ENCODE measurements around the gene ZNRD2.

The ZNRD2 gene

GRCh38 chr11:65557280-65558001, 12.8 kb upstream of the ZNRD2 start:
- no peak for TF ChIP-seq CTCF (IDR thresholded peaks at IDR 0.05; ENCODE audit: borderline replicate concordance, control extremely low read depth, extremely low read depth, insufficient read depth, missing control alignments)
- DNase-seq (ENCODE audit: low spot score): no peak
- in situ Hi-C loops (cut with MboI; ENCODE audit: low sequenced_read_pairs, unreplicated experiment): no loop called here

- no peak for TF ChIP-seq CTCF (IDR thresholded peaks at IDR 0.05; ENCODE audit: borderline replicate concordance, control extremely low read depth, extremely low read depth, insufficient read depth, missing control alignments)
- peak; percentile 80 for DNase-seq (ENCODE audit: low spot score)
- in situ Hi-C loops (cut with MboI; ENCODE audit: low sequenced_read_pairs, unreplicated experiment): no loop called here
Observed at GRCh38 chr11:65558002-65558929, 12.0 kb upstream of the ZNRD2 start, which contains the start of gene LTBP3. Gene LTBP3, minus strand, starts transcription at chr11:65558359. Its CDS starts 400 bp downstream, at chr11:65557959.

- DNase-seq (ENCODE audit: low spot score): no peak
- in situ Hi-C loops (cut with MboI; ENCODE audit: low sequenced_read_pairs, unreplicated experiment): no loop called here
- TF ChIP-seq CTCF (IDR thresholded peaks at IDR 0.05; ENCODE audit: borderline replicate concordance, control extremely low read depth, extremely low read depth, insufficient read depth, missing control alignments): no peak
Observed at GRCh38 chr11:65558930-65559509, 11.3 kb upstream of the ZNRD2 start.

- no peak for TF ChIP-seq CTCF (IDR thresholded peaks at IDR 0.05; ENCODE audit: borderline replicate concordance, control extremely low read depth, extremely low read depth, insufficient read depth, missing control alignments)
- in situ Hi-C loops (cut with MboI; ENCODE audit: low sequenced_read_pairs, unreplicated experiment): no loop called here
- DNase-seq (ENCODE audit: low spot score): no peak
Observed at GRCh38 chr11:65559535-65559934, 10.7 kb upstream of the ZNRD2 start.

GRCh38 chr11:65559951-65560537, 10.2 kb upstream of the ZNRD2 start:
- DNase-seq (ENCODE audit: low spot score): no peak
- no peak for TF ChIP-seq CTCF (IDR thresholded peaks at IDR 0.05; ENCODE audit: borderline replicate concordance, control extremely low read depth, extremely low read depth, insufficient read depth, missing control alignments)
- in situ Hi-C loops (cut with MboI; ENCODE audit: low sequenced_read_pairs, unreplicated experiment): no loop called here

Measured in GM13976 (cell line).